NCI-H2171 treated with DMSO at 0.1 percent for 48 hours (cell line): ENCODE results near the gene CAPN8.
"Not testable (repeated sequence)": the region's sequence is repeated elsewhere in the genome, so short reads cannot be mapped to it uniquely, and the experiment has no call there.

ENCODE experiments used
- DNase-seq: peaks from one replicate; lab custom pipeline; 2025; lab: John Stamatoyannopoulos, UW

Gene CAPN8

GRCh38 chr1:223525957-223526356 lies 139.5 kb downstream of the CAPN8 start:
- DNase-seq = no peak

- no peak for DNase-seq
Observed at GRCh38 chr1:223525546-223525945, 140.0 kb downstream of the CAPN8 start.

DNA sequence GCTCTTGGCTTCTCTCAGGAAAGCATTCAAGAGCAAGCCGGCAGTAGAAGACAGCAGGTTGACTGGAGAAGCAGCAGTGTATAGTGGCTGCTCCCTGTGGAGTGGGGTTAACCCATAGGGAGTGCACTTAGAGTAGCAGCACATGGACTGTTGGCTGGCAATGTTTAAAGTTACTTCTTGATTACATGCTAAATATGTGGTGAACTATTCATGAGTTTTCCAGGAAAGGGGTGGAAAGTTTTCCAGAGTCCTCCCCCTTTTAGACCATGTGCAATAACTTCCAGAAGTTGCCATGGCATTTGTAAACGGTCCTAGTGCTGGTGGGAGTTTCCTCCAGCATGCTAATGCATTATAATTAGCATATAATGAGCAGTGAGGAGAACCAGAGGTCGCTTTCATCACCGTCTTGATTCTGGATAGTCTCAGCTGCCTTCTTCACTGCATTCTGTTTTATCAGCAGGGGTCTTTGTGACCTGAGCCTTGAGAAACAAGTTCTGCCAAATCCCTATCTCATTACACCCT lies 140.5 kb downstream of the CAPN8 start:
- no peak for DNase-seq

DNA sequence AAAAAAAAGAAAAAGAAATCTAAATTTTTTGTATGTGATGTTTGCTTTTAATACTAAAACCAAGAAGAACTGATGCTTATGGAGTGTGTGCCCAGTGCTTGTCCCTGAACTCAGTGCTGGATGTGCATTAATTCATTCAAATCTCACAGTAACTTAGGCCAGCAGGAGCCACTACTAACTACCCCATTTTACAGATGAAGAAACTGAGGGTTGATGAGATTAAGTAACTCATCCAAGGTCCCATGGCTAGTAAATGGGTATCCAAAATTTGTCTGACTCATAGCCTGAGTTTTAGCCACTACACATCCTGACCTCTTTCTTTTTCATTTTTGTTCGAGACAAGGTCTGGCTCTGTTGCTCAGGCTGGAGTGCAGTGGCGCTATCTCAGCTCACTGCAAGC lies 144.4 kb downstream of the CAPN8 start:
- DNase-seq = no peak

DNA sequence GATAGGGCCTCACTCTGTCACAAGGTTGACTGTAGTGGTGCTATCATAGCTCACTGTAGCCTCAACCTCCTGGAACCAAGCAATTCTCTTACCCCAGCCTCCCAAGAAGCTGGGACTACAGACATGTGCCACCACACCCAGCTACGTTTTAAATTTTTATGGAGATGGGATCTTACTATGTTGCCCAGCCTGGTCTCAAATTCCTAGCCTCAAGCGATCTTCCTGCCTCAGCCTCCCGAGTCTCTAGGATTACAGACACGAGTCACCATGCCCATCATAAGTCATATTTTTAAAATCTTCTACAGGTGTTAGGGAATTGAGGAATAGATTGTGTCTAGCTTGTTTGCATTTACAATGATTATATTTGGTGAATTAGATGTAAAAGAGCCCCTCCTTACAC lies 145.3 kb downstream of the CAPN8 start:
- no peak for DNase-seq

- no peak for DNase-seq
Observed at GRCh38 chr1:223519116-223519515, 146.4 kb downstream of the CAPN8 start.

- DNase-seq = not testable (repeated sequence)
Observed at GRCh38 chr1:223518553-223518952, 146.9 kb downstream of the CAPN8 start.

DNA sequence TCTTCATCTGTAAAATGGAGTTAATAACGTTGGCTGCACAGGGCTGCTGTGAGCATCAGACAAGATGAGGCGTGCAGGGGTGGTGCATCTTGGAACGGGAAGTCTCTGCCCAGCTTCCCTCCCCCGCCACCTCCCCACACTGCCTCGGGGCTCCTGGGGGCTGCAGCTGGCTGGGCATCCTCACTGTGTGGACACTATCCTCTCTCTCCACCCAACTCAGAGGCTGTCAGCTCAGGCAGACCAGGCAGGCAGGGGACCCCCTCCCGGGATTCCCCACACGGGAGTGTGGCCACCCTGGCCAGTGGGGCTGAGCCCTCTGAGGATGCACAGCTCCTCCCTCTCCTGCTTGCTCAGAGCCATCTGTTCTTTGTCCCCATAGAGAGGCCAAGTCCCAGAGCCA lies 149.6 kb downstream of the CAPN8 start:
- DNase-seq = peak; percentile 50

- no peak for DNase-seq
Observed at GRCh38 chr1:223515421-223515820, 150.1 kb downstream of the CAPN8 start.

DNA sequence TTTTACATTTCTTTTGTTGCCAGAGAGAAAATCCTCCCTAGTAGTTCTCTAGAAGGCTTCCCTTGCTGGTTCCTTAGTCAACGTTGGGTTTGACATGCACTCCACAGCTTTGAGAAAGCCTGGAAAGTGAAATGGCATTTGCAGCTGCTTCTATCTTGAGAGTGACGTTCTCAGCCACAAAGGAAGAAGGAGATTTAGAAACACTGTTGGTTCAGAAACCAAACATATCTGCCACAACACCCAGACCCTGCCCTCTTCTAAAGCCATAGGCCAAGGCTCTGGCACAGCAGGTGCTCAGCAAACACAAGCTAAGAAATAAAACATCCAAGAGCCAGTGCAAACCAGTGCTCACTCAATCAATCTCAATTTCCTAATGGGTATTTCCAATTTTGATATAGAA lies 150.9 kb downstream of the CAPN8 start:
- no peak for DNase-seq

DNA sequence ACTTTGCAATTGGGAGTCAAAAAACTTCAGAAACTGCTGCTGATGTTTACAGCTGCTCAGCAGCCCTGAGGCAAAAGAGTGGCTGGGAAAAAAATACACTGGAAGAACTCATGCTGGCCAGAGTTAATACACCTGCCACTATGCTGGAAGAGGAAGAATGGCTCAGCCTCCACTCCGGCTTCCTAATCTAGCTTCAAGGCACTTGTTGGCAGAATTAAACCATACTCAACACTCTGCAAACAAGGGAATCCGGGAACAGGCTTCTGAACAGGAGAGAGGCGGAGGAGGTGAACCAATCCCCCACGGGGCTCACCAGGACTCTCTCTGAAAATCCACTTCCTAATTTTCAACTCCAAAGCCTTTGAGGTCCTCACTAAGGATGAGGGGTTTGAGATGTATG lies 152.2 kb downstream of the CAPN8 start:
- DNase-seq = no peak

DNA sequence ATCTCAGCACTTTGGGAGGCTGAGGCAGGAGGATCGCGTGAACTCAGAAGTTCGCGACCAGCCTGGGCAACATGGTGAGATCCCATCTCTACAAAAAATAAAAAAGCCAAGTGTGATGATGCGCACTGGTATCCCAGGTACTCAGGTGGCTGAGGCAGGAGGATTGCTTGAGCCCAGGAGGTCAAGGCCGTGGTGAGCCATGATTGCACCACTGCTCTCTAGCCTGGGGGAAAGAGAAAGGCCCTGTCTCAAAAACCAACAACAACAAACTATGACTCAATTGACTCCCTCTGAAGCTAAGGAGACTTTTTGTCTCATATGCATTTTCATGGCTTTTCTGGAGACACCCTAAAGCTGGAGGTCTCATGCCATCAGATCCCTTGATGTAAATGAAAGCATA lies 153.4 kb downstream of the CAPN8 start:
- no peak for DNase-seq

GRCh38 chr1:223508796-223509195 lies 156.7 kb downstream of the CAPN8 start:
- DNase-seq = peak; percentile 45

DNA sequence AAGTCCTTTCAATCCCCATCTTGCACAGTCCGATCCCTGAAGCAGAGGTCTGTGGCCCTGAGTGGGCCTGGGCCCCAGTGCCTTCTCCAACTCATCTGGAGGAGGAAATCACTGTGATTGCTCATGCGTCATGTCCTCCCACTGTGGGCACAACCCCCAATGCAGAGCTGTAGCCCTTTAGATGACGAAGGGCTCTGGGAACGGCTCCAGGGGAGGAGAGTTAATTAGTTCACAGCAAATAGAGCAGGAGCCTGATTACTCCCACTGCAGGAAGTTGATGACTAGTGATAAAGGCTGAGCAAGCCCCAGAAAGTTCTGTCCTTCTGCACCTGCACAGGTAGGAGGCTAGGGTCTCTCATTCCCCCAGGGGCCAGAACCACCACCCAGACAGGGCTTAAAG lies 160.8 kb downstream of the CAPN8 start:
- DNase-seq = no peak

GRCh38 chr1:223503348-223503747 lies 162.2 kb downstream of the CAPN8 start:
- DNase-seq = no peak

- no peak for DNase-seq
Observed at GRCh38 chr1:223500560-223501425, 164.7 kb downstream of the CAPN8 start.

- DNase-seq = peak; percentile 15
Observed at GRCh38 chr1:223496883-223497282, 168.6 kb downstream of the CAPN8 start.

- DNase-seq = no peak
Observed at GRCh38 chr1:223494926-223495645, 170.4 kb downstream of the CAPN8 start.

- no peak for DNase-seq
Observed at GRCh38 chr1:223492044-223492443, 173.5 kb downstream of the CAPN8 start.
